ENCODE measurements around the gene TRHDE.

DNA sequence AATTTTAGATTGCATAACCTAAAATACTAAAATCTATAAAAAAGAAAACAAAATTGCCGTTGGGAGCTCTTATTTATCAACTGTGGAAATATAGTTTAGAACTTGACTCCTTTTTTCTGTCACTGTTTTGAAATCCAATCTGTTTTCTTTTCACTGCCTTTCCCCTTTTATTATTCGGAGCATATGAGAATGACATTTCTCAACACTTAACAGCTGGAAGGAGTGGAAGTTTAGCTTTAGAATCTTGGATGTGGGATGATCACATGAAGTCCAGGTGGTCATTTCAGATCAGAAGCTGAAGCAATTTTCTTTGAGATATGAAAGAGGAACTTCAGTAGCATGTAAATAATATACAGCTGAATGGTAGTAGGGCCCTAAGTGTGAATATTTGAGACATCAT, 16.7 kb downstream of the TRHDE start:
- TF ChIP-seq HMGN3 (IDR thresholded peaks at IDR 0.05; ENCODE audit: borderline replicate concordance, extremely low read depth, insufficient read length, low read depth, low read length) (no peak), CTCF (IDR thresholded peaks at IDR 0.05 in 2 of 3, conservative IDR thresholded peaks at IDR 0.05 in 1 of 3; ENCODE audit: insufficient read depth in 2 of 3, low read depth in 1 of 3, low read length in 3 of 3) (no peak), CEBPB (tag; IDR thresholded peaks at IDR 0.05) (no peak), YY1 (IDR thresholded peaks at IDR 0.05; ENCODE audit: borderline replicate concordance in 1 of 3, control insufficient read depth in 1 of 3, extremely low read depth in 1 of 3, insufficient read depth in 3 of 3, insufficient read length in 1 of 3, insufficient replicate concordance in 2 of 3, low read depth in 1 of 3, low read length in 2 of 3) (no peak), ELK1 (CRISPR knock-in tag; IDR thresholded peaks at IDR 0.05) (no peak), RCOR1 (IDR thresholded peaks at IDR 0.05; ENCODE audit: borderline replicate concordance in 1 of 2, low read depth in 2 of 2, low read length in 2 of 2) (no peak), NRF1 (conservative IDR thresholded peaks at IDR 0.05 in 1 of 2, IDR thresholded peaks at IDR 0.05 in 1 of 2) (no peak), MLX (CRISPR knock-in tag; conservative IDR thresholded peaks at IDR 0.05) (no peak), POLR2AphosphoS5 (IDR thresholded peaks at IDR 0.05; ENCODE audit: control insufficient read depth, insufficient read depth, low read depth, low read length) (no peak), SIN3A (IDR thresholded peaks at IDR 0.05; ENCODE audit: borderline replicate concordance in 2 of 2, control insufficient read depth in 1 of 2, low read depth in 2 of 2, low read length in 2 of 2) (no peak), SMARCE1 (IDR thresholded peaks at IDR 0.05) (no peak)
- TF ChIP-seq, protein P1, sequence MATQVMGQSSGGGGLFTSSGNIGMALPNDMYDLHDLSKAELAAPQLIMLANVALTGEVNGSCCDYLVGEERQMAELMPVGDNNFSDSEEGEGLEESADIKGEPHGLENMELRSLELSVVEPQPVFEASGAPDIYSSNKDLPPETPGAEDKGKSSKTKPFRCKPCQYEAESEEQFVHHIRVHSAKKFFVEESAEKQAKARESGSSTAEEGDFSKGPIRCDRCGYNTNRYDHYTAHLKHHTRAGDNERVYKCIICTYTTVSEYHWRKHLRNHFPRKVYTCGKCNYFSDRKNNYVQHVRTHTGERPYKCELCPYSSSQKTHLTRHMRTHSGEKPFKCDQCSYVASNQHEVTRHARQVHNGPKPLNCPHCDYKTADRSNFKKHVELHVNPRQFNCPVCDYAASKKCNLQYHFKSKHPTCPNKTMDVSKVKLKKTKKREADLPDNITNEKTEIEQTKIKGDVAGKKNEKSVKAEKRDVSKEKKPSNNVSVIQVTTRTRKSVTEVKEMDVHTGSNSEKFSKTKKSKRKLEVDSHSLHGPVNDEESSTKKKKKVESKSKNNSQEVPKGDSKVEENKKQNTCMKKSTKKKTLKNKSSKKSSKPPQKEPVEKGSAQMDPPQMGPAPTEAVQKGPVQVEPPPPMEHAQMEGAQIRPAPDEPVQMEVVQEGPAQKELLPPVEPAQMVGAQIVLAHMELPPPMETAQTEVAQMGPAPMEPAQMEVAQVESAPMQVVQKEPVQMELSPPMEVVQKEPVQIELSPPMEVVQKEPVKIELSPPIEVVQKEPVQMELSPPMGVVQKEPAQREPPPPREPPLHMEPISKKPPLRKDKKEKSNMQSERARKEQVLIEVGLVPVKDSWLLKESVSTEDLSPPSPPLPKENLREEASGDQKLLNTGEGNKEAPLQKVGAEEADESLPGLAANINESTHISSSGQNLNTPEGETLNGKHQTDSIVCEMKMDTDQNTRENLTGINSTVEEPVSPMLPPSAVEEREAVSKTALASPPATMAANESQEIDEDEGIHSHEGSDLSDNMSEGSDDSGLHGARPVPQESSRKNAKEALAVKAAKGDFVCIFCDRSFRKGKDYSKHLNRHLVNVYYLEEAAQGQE (IDR thresholded peaks at IDR 0.05; ENCODE audit: borderline replicate concordance): no peak
- TF ChIP-seq, protein P1 (CRISPR knock-in tag; IDR thresholded peaks at IDR 0.05; ENCODE audit: low read depth): no peak
